Raji (cell line): ENCODE measurements around the gene COA3.
A peak's percentile ranks its signal among the peaks of the same experiment; 100 is the strongest.

ENCODE experiments used
- POLR2A ChIP-seq: IDR thresholded peaks from 2 replicates; pipeline ENCODE4 v1.6.1; 2011; ENCODE audit warnings: low read depth, low read length, control low read depth; ENCODE audit not compliant: insufficient read depth

COA3 gene, protein sequence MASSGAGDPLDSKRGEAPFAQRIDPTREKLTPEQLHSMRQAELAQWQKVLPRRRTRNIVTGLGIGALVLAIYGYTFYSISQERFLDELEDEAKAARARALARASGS

GRCh38 chr17:42798383-42799380 is at the start of gene COA3, which contains the start of gene CNTD1:
COA3 (minus strand) TSS chr17:42798704; CDS start chr17:42798681, 23 bp downstream.
CNTD1 (plus strand) TSS chr17:42798861; CDS start chr17:42799068, 207 bp downstream.
- peak; percentile 58 for TF ChIP-seq POLR2A

DNA sequence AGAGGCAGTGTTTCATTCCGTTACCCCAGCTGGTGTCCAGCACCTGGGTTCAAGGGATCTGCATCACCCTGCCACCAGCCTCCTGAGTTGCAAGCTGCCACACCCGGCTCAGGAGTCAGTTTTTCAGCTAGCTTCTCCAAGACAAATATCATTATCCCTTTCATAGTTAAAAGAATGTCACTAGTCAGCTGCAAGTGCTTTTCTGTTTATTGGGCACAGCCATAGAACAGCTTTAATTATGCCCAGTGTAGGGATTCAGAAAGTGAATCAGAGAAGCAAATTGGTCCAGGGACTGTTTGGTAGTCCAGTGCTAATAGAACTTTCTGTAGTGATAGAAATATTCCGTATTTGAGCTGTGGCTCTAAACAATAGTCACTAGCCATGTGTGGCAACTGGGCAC is 49.6 kb upstream of the COA3 start:
- TF ChIP-seq POLR2A = no peak

- TF ChIP-seq POLR2A = no peak
These were observed 48.2 kb upstream of the COA3 start for GRCh38 chr17:42846594-42847280.

DNA sequence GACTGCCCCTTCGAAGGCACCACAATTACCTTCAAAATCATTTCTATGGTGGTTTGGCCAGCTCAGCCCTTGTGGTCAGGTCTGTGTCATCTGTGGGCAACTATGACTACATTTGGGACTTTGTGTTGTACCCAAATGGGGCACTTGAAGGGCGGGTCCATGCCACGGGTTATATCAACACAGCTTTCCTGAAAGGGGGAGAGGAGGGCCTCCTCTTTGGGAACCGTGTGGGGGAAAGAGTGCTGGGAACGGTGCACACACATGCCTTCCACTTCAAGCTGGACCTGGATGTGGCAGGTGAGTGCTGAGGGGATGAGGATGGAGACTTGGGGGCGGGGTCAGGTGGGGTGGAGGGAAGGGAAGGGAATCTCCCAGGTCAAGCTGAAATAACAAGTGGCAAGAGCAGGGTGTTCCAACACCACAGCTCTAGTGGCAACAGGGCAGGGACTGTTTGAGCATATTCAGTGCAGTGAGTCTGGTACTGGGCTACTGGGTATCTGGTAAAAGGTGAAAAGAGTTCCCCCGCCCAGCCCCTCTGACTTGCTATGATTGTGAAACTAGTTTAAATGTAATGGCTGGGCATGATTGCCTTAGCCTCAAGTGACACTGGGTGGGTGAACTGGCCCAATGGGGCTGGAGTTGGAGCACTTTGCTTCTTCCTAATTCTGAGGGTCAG is 47.6 kb upstream of the COA3 start:
- no peak for TF ChIP-seq POLR2A

DNA sequence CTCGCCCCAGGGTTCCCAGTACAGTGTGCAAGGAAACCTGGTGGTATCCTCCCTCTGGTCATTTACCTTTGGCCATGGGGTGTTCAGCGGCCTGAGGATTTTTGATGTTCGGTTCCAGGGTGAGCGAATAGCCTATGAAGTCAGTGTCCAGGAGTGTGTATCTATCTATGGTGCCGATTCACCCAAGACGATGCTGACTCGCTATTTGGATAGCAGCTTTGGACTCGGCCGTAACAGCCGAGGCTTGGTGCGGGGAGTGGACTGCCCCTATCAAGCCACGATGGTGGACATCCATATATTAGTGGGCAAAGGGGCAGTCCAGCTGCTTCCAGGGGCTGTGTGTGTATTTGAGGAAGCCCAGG is 47.0 kb upstream of the COA3 start:
- TF ChIP-seq POLR2A = no peak

DNA sequence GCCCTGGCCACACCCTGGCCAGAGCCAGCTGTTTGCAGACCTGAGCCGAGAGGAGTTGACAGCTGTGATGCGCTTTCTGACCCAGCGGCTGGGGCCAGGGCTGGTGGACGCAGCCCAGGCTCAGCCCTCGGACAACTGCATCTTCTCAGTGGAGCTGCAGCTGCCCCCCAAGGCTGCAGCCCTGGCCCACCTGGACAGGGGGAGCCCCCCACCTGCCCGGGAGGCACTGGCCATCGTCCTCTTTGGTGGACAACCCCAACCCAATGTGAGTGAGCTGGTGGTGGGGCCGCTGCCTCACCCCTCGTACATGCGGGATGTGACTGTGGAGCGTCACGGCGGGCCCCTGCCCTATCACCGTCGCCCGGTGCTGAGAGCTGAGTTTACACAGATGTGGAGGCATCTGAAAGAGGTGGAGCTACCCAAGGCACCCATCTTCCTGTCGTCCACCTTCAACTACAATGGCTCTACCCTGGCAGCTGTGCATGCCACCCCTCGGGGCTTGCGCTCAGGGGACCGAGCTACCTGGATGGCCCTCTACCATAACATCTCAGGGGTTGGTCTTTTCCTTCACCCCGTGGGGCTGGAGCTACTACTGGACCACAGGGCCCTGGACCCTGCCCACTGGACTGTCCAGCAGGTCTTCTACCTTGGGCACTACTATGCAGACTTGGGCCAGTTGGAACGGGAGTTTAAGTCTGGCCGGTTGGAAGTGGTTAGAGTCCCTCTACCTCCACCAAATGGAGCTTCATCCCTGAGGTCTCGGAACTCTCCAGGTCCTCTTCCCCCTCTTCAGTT is 46.5 kb upstream of the COA3 start:
- no peak for TF ChIP-seq POLR2A

GRCh38 chr17:42844271-42844670 is 45.8 kb upstream of the COA3 start, which contains the start of gene AOC2:
AOC2 (plus strand) TSS chr17:42844580; CDS start chr17:42844627, 47 bp downstream.
- TF ChIP-seq POLR2A = no peak

- TF ChIP-seq POLR2A = no peak
These were observed 44.9 kb upstream of the COA3 start for GRCh38 chr17:42843358-42843934.

DNA sequence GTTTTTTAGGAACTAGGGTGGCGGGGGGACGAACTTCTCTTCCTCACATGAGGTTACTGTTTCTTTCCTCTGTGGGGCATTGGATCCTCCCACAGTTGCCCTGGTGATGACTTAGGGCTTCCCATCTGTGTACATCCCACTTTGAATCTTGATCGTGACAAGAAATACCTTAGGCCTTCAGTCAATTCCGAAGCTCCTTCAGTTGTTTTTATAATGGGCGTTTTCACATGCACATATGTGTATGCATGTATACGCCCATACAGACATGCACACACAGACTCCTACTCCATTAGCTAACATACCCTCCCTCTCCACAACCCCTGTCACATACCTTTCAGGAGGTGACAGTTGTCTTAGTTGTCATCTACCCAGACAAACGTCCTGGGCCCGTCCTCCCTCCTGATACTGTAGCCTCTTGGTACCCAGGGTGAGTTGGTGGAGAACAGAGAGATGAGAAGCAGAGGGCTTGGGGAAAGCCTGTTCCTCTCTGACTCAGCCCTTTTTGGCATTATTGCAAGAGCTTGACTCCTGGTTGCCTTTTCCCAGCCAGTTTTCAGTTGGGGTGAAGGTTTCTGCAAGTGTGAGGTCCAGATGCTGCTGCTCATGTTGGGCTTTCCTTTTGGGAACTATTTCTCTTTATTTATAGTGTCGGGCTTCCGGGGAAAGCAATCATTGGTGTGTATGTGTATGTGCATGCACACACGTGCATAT is 43.6 kb upstream of the COA3 start:
- no peak for TF ChIP-seq POLR2A

DNA sequence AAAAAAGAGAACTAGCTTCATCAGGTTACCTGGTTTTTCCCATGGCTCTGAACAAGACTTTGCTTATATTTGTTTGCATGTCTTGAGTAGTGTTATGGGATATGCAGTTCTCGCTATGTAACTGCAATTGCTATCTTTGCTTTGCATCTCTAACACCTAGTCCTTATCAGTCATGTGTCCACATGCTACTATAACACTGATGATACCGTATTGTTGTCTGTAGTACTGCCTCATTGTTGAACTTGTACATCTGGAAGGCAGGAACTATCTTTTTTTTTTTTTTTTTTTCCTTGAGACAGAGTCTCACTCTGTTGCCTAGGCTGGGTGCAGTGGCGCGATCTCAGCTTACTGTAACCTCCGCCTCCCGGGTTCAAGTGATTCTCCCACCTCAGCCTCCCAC is 37.2 kb upstream of the COA3 start:
- TF ChIP-seq POLR2A = no peak

DNA sequence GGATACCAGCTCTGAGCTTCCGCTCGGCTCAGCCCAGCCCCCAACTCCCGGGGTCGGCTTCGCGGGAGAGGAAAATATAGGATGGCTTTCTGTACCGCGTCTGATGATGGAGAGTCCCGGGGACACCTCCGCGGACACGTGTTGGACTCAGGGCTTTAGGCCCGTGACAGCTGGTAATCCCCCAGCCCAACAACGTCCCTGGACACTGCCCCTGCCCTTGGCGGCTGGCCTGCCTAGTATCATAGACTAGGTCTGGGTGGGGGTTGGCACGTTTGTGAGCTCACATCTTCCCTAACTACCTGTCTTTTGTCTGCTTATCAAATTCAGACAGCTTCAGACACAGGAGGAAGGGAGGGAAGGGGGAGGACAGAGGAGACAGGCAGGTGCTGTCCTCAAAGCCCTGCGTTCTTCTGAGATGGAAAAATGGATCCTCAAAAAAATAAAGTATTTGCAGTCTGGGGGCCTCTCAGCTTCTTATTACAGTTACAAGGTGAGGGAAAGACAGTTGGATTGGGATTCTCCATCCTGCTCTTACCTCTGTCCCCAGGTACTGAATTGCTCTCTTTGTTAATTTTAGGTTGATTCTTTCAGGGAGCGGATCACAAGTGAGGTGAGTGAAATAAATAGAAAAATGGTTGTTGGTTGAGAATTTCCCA is 35.4 kb upstream of the COA3 start:
- no peak for TF ChIP-seq POLR2A

- TF ChIP-seq POLR2A = peak; percentile 95
These were observed 34.6 kb upstream of the COA3 start, which contains the start of gene PSME3 for GRCh38 chr17:42832934-42833766. PSME3 (plus strand) TSS chr17:42833397; CDS start chr17:42833632, 235 bp downstream.
